Measurements from ENCODE around the gene SNAPC2. TPM values are rescaled to one million over a fixed set of nuclear protein-coding genes. Genes with fewer than 3 reads are reported as not detected.

The SNAPC2 gene
- 10 to 100 TPM; 11.3 to 13.3 (median 12.4) TPM for polyA plus RNA-seq (ENCODE audit: insufficient read length in 3 of 3)

- DNase-seq (ENCODE audit: low read depth in 3 of 3, low spot score in 2 of 3): peak; percentile 84 to 90 (median 88)
Measured at GRCh38 chr19:7919610-7920518, at the start of gene SNAPC2. Gene SNAPC2 (plus strand): TSS chr19:7920338. CDS start chr19:7920367, 29 bp downstream.

GRCh38 chr19:7870571-7871436 lies 49.3 kb upstream of the SNAPC2 start:
- no peak for DNase-seq (ENCODE audit: low read depth in 3 of 3, low spot score in 2 of 3)

GRCh38 chr19:7871437-7872305 lies 48.5 kb upstream of the SNAPC2 start:
- no peak for DNase-seq (ENCODE audit: low read depth in 3 of 3, low spot score in 2 of 3)

GRCh38 chr19:7872306-7873204 lies 47.6 kb upstream of the SNAPC2 start:
- DNase-seq (ENCODE audit: low read depth in 3 of 3, low spot score in 2 of 3): no peak

- no peak for DNase-seq (ENCODE audit: low read depth in 3 of 3, low spot score in 2 of 3)
Measured at GRCh38 chr19:7873304-7874075, 46.6 kb upstream of the SNAPC2 start.

GRCh38 chr19:7874076-7874896 lies 45.9 kb upstream of the SNAPC2 start, which contains the start of gene PRR36:
Gene PRR36 (minus strand): TSS chr19:7874390. CDS start chr19:7873689, 701 bp downstream.
- no peak for DNase-seq (ENCODE audit: low read depth in 3 of 3, low spot score in 2 of 3)

GRCh38 chr19:7874897-7875273 lies 45.3 kb upstream of the SNAPC2 start:
- DNase-seq (ENCODE audit: low read depth in 3 of 3, low spot score in 2 of 3): no peak

- no peak for DNase-seq (ENCODE audit: low read depth in 3 of 3, low spot score in 2 of 3)
Measured at GRCh38 chr19:7877249-7877836, 42.8 kb upstream of the SNAPC2 start.

- no peak for DNase-seq (ENCODE audit: low read depth in 3 of 3, low spot score in 2 of 3)
Measured at GRCh38 chr19:7879111-7879807, 40.9 kb upstream of the SNAPC2 start.

- DNase-seq (ENCODE audit: low read depth in 3 of 3, low spot score in 2 of 3): no peak
Measured at GRCh38 chr19:7879836-7880235, 40.3 kb upstream of the SNAPC2 start.

GRCh38 chr19:7881910-7882309 lies 38.2 kb upstream of the SNAPC2 start:
- no peak for DNase-seq (ENCODE audit: low read depth in 3 of 3, low spot score in 2 of 3)

- no peak for DNase-seq (ENCODE audit: low read depth in 3 of 3, low spot score in 2 of 3)
Measured at GRCh38 chr19:7883105-7883504, 37.0 kb upstream of the SNAPC2 start.

GRCh38 chr19:7883796-7884570 lies 36.2 kb upstream of the SNAPC2 start:
- no peak for DNase-seq (ENCODE audit: low read depth in 3 of 3, low spot score in 2 of 3)

GRCh38 chr19:7885818-7886217 lies 34.3 kb upstream of the SNAPC2 start:
- no peak for DNase-seq (ENCODE audit: low read depth in 3 of 3, low spot score in 2 of 3)

- no peak for DNase-seq (ENCODE audit: low read depth in 3 of 3, low spot score in 2 of 3)
Measured at GRCh38 chr19:7887408-7888144, 32.6 kb upstream of the SNAPC2 start.

Data from right renal cortex interstitium (tissue), 3 donors.